Measurements from ENCODE around the gene ZMPSTE24. TPM values are rescaled to one million over a fixed set of nuclear protein-coding genes. Genes with fewer than 3 reads are reported as not detected.

The ZMPSTE24 gene
- polyA plus RNA-seq (2011; rRNA removed) (40.5 and 61.3 TPM in 2 replicates), polyA plus RNA-seq (2017; fragmentation: RNase III; extraction: RNeasy Plus Mini Kit Qiagen cat#74134 plus additional on column Dnase treatment) (41.0 to 44.3 TPM (median 41.9 TPM) in 3 replicates), polyA minus RNA-seq (2011; rRNA and poly(A)+ RNA removed) (18.9 and 21.3 TPM in 2 replicates)
- 9.1 TPM in 2 replicates for polyA plus RNA-seq (2012; cell fraction: cytosol; rRNA removed)
- polyA plus RNA-seq (2012; cell fraction: nucleus; rRNA removed), result 5.5 and 8.3 TPM in 2 replicates

DNA sequence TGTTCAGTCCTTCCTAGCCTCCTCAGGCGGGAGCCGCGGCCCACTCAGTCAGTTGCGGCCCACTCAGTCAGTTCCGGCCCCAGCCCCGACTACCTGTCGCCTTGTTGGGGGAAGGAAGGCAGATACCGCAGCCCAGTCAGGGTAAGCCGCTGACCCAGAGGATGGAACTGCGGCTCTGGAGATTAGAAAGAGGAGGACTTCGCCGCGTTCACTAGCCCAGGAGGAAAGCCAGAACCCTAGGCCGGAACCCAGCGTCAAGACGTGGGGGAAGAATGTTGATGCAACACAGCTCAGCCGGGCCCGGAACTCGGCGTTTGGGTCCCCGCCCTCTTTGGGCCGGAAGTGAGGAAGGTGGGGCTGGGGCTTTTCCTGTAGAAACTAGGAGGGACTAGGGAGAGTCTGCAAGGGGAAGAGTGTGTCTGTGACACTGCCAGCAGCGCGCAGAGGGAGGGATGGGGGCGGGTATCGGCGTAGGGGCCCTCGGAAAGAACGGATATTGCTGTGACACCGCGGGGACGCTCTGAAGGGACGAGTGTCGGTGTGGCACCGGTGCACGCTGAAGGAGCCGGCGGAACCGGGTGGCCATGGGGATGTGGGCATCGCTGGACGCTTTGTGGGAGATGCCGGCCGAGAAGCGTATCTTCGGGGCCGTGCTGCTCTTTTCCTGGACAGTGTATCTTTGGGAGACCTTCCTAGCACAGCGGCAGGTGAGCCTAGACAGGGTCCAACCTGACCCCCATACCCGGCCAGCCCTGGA, at the start of gene ZMPSTE24:
ZMPSTE24 (plus strand) TSS at position 549 of the 757 bp plus-strand sequence; CDS start at position 585, 36 bp downstream.
- TF ChIP-seq CEBPB (IDR thresholded peaks at IDR 0.05), result 0 out of 4 replicates have a peak, but pooled peaks of 1 of the 2 experiments have one; percentile 7
- TF ChIP-seq, protein P1, sequence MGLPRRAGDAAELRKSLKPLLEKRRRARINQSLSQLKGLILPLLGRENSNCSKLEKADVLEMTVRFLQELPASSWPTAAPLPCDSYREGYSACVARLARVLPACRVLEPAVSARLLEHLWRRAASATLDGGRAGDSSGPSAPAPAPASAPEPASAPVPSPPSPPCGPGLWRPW (IDR thresholded peaks at IDR 0.05), result no peak
- TF ChIP-seq HOXB5 (CRISPR knock-in tag; IDR thresholded peaks at IDR 0.05), result 0 out of 2 replicates have a peak, but pooled peaks have one; percentile 8
- TF ChIP-seq CHD2 (IDR thresholded peaks at IDR 0.05; ENCODE audit: low read length, partially characterized antibody), result no peak
- TF ChIP-seq, protein P2, sequence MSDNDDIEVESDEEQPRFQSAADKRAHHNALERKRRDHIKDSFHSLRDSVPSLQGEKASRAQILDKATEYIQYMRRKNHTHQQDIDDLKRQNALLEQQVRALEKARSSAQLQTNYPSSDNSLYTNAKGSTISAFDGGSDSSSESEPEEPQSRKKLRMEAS (IDR thresholded peaks at IDR 0.05), result peak; percentile 91
- TF ChIP-seq RFX5 (IDR thresholded peaks at IDR 0.05), result no peak; the same call in 1 of the 2 replicates
- peak; percentile 71 for TF ChIP-seq POLR2A (IDR thresholded peaks at IDR 0.05; ENCODE audit: low read length)
- no peak for TF ChIP-seq RCOR1 (IDR thresholded peaks at IDR 0.05; ENCODE audit: low read depth, low read length)
- TF ChIP-seq EHF (CRISPR knock-in tag; IDR thresholded peaks at IDR 0.05), result no peak
- TF ChIP-seq, protein P3, sequence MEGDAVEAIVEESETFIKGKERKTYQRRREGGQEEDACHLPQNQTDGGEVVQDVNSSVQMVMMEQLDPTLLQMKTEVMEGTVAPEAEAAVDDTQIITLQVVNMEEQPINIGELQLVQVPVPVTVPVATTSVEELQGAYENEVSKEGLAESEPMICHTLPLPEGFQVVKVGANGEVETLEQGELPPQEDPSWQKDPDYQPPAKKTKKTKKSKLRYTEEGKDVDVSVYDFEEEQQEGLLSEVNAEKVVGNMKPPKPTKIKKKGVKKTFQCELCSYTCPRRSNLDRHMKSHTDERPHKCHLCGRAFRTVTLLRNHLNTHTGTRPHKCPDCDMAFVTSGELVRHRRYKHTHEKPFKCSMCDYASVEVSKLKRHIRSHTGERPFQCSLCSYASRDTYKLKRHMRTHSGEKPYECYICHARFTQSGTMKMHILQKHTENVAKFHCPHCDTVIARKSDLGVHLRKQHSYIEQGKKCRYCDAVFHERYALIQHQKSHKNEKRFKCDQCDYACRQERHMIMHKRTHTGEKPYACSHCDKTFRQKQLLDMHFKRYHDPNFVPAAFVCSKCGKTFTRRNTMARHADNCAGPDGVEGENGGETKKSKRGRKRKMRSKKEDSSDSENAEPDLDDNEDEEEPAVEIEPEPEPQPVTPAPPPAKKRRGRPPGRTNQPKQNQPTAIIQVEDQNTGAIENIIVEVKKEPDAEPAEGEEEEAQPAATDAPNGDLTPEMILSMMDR (IDR thresholded peaks at IDR 0.05), result no peak
- no peak for TF ChIP-seq HOXB13 (CRISPR knock-in tag; IDR thresholded peaks at IDR 0.05; ENCODE audit: low read depth)
- TF ChIP-seq ZNF302 (CRISPR knock-in tag; IDR thresholded peaks at IDR 0.05), result no peak
- no peak for TF ChIP-seq CHD4 (IDR thresholded peaks at IDR 0.05; ENCODE audit: borderline replicate concordance)
- TF ChIP-seq E2F6 (IDR thresholded peaks at IDR 0.05; ENCODE audit: borderline replicate concordance, low read depth), result peak; percentile 54; the same call in 1 of the 2 replicates
- no peak for TF ChIP-seq FOSL2 (IDR thresholded peaks at IDR 0.05)
- TF ChIP-seq FOSL2 (CRISPR knock-in tag; IDR thresholded peaks at IDR 0.05), result no peak
- no peak for TF ChIP-seq HDAC2 (IDR thresholded peaks at IDR 0.05)
- no peak for TF ChIP-seq NFE2L2 (conservative IDR thresholded peaks at IDR 0.05; ENCODE audit: low read length)
- TF ChIP-seq JUN (IDR thresholded peaks at IDR 0.05), result peak; percentile 47 to 83; a peak in 4 of 5 replicates
- peak; percentile 96 for TF ChIP-seq PHF8 (IDR thresholded peaks at IDR 0.05; ENCODE audit: borderline replicate concordance, low read depth)
- TF ChIP-seq, protein P4, sequence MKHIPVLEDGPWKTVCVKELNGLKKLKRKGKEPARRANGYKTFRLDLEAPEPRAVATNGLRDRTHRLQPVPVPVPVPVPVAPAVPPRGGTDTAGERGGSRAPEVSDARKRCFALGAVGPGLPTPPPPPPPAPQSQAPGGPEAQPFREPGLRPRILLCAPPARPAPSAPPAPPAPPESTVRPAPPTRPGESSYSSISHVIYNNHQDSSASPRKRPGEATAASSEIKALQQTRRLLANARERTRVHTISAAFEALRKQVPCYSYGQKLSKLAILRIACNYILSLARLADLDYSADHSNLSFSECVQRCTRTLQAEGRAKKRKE (CRISPR knock-in tag; IDR thresholded peaks at IDR 0.05; ENCODE audit: low read depth), result no peak
- peak; percentile 95 for TF ChIP-seq MAZ (IDR thresholded peaks at IDR 0.05; ENCODE audit: borderline replicate concordance, low read depth, low read length)
- TF ChIP-seq KDM5A (IDR thresholded peaks at IDR 0.05), result peak; percentile 83
- no peak; the same call in 1 of the 2 replicates for TF ChIP-seq TP53 (CRISPR knock-in tag; IDR thresholded peaks at IDR 0.05)
- TF ChIP-seq POLR2AphosphoS2 (conservative IDR thresholded peaks at IDR 0.05; ENCODE audit: low read length), result no peak
- TF ChIP-seq ESRRA (IDR thresholded peaks at IDR 0.05; ENCODE audit: borderline replicate concordance, low read length), result no peak
- TF ChIP-seq HOXA7 (CRISPR knock-in tag; IDR thresholded peaks at IDR 0.05), result no peak
- TF ChIP-seq SMC3 (IDR thresholded peaks at IDR 0.05), result no peak
- TF ChIP-seq GATA3 (IDR thresholded peaks at IDR 0.05; ENCODE audit: borderline replicate concordance), result peak; percentile 57; the same call in 1 of the 2 replicates
- TF ChIP-seq ZFP36 (IDR thresholded peaks at IDR 0.05; ENCODE audit: borderline replicate concordance, partially characterized antibody), result no peak
- TF ChIP-seq TFCP2L1 (CRISPR knock-in tag; IDR thresholded peaks at IDR 0.05), result no peak
- no peak for TF ChIP-seq MYC (IDR thresholded peaks at IDR 0.05; ENCODE audit: borderline replicate concordance, low read length)
- TF ChIP-seq EP300 (IDR thresholded peaks at IDR 0.05), result no peak
- TF ChIP-seq, protein P5, sequence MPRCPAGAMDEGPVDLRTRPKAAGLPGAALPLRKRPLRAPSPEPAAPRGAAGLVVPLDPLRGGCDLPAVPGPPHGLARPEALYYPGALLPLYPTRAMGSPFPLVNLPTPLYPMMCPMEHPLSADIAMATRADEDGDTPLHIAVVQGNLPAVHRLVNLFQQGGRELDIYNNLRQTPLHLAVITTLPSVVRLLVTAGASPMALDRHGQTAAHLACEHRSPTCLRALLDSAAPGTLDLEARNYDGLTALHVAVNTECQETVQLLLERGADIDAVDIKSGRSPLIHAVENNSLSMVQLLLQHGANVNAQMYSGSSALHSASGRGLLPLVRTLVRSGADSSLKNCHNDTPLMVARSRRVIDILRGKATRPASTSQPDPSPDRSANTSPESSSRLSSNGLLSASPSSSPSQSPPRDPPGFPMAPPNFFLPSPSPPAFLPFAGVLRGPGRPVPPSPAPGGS (IDR thresholded peaks at IDR 0.05), result peak; percentile 66; the same call in 2 of the 3 replicates
- no peak for TF ChIP-seq EHMT2 (IDR thresholded peaks at IDR 0.05; ENCODE audit: low read depth)
- TF ChIP-seq CBX8 (IDR thresholded peaks at IDR 0.05), result no peak
- ATAC-seq (peak; percentile 99), DNase-seq (ENCODE audit: low read depth in 1 of 2, low spot score in 1 of 2) (peak; percentile 66 to 98), FAIRE-seq (no peak)
- CTCF ChIA-PET, result interaction anchor here (2.1 kb wide), 1 partner anchor 57 kb away, joined by 6 read pairs; no protein-coding TSS in a partner anchor
- 2% methylated on average over 25 of the region's 48 CpGs for WGBS (ENCODE audit: missing lambda C conversion rate)
- POLR2A ChIA-PET, result interaction anchor here (0.5 to 1.0 kb wide), 3 partner anchors 9 to 108 kb away, joined by 3 to 4 read pairs (median 4); no protein-coding TSS in a partner anchor
- Histone ChIP-seq H3K4me1 (0 out of 3 replicates have a peak, but pooled peaks cover 4% of the 10 kb centered on the region), H3K9me3 (no peaks in the 10 kb centered on the region), H3K4me3 (peak within 1 kb of the TSS; percentile 75), H3K4me2 (peak within 1 kb of the TSS; percentile 74), H3K27ac (peak within 1 kb of the TSS; percentile 90 to 96)

All from A549 (cell line).